Peyer's patch (tissue), 4 donors: ENCODE measurements around the gene EQTN.

Source experiments
- POLR2A ChIP-seq, 2 donors: fragments of 450-650 bp; IDR thresholded peaks; one replicate each; pipeline ENCODE4 v1.5.1; 2017; ENCODE audit warnings: antibody characterized with exemption in 2 of 2, mild to moderate bottlenecking in 2 of 2, moderate library complexity in 2 of 2
- TF ChIP-seq, protein P1 (sequence below), 6 experiments: fragments of 450-650 bp in 4 of 6; fragments of 200-600 bp in 2 of 6; sonication (generic) in 1 of 6; IDR thresholded peaks; one replicate each; pipeline ENCODE4 v1.5.1; 2017 to 2019; ENCODE audit warnings: antibody characterized with exemption in 6 of 6, mild to moderate bottlenecking in 3 of 6, moderate library complexity in 1 of 6

DNA sequence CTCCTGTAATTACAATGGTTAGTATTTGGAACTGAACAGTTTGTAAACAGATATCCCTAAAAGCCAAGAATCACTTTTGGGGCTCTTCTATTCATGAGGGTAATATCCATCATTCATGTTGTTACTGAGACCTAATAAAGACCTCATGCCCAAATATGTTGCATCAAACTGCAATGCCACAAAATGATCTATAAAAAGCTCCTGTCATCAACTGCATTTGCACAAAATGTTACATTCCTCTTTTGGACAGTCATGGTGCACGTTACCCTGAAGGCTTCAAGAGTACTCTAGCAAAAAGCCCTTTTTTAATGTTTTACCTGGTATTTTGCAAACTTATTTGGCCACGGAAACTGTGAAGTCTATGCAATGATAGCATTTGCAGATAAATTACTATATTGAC lies 14.2 kb upstream of the EQTN start:
- TF ChIP-seq, protein P1, sequence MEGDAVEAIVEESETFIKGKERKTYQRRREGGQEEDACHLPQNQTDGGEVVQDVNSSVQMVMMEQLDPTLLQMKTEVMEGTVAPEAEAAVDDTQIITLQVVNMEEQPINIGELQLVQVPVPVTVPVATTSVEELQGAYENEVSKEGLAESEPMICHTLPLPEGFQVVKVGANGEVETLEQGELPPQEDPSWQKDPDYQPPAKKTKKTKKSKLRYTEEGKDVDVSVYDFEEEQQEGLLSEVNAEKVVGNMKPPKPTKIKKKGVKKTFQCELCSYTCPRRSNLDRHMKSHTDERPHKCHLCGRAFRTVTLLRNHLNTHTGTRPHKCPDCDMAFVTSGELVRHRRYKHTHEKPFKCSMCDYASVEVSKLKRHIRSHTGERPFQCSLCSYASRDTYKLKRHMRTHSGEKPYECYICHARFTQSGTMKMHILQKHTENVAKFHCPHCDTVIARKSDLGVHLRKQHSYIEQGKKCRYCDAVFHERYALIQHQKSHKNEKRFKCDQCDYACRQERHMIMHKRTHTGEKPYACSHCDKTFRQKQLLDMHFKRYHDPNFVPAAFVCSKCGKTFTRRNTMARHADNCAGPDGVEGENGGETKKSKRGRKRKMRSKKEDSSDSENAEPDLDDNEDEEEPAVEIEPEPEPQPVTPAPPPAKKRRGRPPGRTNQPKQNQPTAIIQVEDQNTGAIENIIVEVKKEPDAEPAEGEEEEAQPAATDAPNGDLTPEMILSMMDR (IDR thresholded peaks at IDR 0.05) = no peak
- no peak for TF ChIP-seq POLR2A (IDR thresholded peaks at IDR 0.05)
